A673 (cell line): ENCODE measurements around the gene PMAIP1.

Experiments
- CTCF ChIP-seq: fragments of 300-800, 200-600 bp; sonication (generic); conservative IDR thresholded peaks from 2 replicates; pipeline ENCODE4 v1.5.1; 2017; ENCODE audit warnings: low read depth, mild to moderate bottlenecking, antibody characterized with exemption, low read length, moderate library complexity, mixed read lengths
- EZH2 ChIP-seq: fragments of 200-600 bp; sonication (generic); IDR thresholded peaks from 2 replicates; pipeline ENCODE4 v1.6.1; 2017; ENCODE audit warnings: borderline replicate concordance, low read depth, mild to moderate bottlenecking, mixed read lengths, antibody characterized with exemption, low read length; ENCODE audit not compliant: poor library complexity, severe bottlenecking

DNA sequence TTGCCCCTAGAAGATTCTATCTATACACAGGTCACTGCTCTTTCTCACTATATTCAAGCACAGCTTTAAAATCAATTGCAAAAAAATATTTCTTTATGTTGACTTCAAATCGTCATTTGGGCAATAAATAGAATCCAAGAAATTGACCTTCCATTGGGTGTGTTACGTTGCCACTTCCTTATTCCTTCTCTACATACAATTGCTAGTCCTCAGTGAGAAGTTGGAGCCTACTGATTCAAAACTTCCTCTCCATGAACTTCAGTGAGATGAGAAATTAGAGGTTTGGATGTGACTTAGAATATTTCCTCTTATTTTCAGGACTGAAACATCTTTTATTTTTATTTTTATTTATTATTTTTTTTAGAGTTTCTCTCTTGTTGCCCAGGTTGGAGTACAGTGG lies 40.3 kb downstream of the PMAIP1 start:
- TF ChIP-seq CTCF, result no peak
- no peak for TF ChIP-seq EZH2
